ENCODE data around the gene COQ10A.

DNA sequence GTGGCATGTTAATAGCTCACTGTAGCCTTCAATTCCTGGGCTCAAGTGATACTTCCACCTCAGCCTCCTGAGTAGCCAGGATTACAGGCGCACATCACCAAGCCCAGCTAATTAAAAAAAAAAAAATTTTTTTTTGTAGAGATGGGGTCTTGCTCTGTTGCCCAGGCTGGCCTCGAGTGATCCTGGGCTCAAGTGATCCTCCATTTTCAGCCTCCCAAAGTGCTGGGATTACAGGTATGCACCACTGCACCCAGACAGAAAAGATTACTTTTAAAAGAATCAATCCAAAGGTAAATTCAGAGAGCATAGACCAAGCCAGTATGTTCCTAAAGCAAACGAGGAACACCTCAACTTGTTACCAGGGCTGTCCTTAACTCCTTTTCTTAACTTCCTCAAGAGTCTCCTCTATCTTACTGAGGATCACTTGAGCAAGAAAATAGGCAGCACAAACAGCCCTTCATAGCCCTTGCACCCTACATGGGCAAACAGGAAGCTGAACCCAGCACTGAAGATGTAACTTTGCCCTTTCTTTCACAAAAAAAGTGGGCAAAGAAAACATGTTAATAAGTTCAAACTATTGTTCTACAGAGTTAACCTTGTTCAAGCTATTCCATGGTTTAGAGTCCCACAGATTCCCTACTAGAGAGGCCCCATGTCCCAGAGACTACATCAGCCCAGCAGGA lies 22.1 kb downstream of the COQ10A start:
- TF ChIP-seq EGR1 (IDR thresholded peaks at IDR 0.05; ENCODE audit: low read depth in 2 of 2) (no peak), TAF1 (conservative IDR thresholded peaks at IDR 0.05) (no peak)
